SU-DHL-6 (cell line): ENCODE results near the gene TGFBRAP1.

Experiments
- H2AFZ ChIP-seq: fragments of 200-600 bp; sonication (generic); 2 replicates; pipeline ENCODE4 v1.6.1; 2014; ENCODE audit warnings: low read depth, mild to moderate bottlenecking, moderate library complexity, mixed read lengths, antibody characterized with exemption, low read length; ENCODE audit not compliant: severe bottlenecking
- H3F3A ChIP-seq: fragments of 200-600 bp; shearing (Covaris generic); 2 replicates; pipeline ENCODE4 v1.6.0; 2016; ENCODE audit warnings: antibody characterized with exemption, mild to moderate bottlenecking; ENCODE audit not compliant: insufficient read depth
- H3K27ac ChIP-seq: fragments of 200-600 bp; sonication (generic); 2 replicates; pipeline ENCODE4 v1.5.1; 2016; ENCODE audit warnings: low read depth, mild to moderate bottlenecking, low read length, moderate library complexity, mixed read lengths
- H3K27me3 ChIP-seq: fragments of 200-600 bp; sonication (generic), shearing (Covaris generic); 2 replicates; pipeline ENCODE4 v1.6.0; 2014; ENCODE audit warnings: mild to moderate bottlenecking, low read length
- H3K36me3 ChIP-seq: fragments of 200-600 bp; sonication (generic); 2 replicates; pipeline ENCODE4 v1.6.1; 2014; ENCODE audit warnings: mild to moderate bottlenecking, low read length, mixed read lengths
- H3K4me2 ChIP-seq: fragments of 300-600, 200-600 bp; shearing (Covaris generic), sonication (generic); 2 replicates; pipeline ENCODE4 v1.6.0; 2014; ENCODE audit warnings: low read length, low read depth, mild to moderate bottlenecking; ENCODE audit not compliant: poor library complexity, severe bottlenecking
- H3K4me3 ChIP-seq: fragments of 200-600 bp; sonication (generic); 2 replicates; pipeline ENCODE4 v1.5.1; 2014; ENCODE audit warnings: antibody characterized with exemption, low read length, mild to moderate bottlenecking, mixed read lengths; ENCODE audit not compliant: insufficient read depth, poor library complexity, severe bottlenecking
- H3K79me2 ChIP-seq: fragments of 200-600 bp; sonication (generic); 2 replicates; pipeline ENCODE4 v1.6.1; 2014; ENCODE audit warnings: mild to moderate bottlenecking, low read length, moderate library complexity; ENCODE audit not compliant: insufficient read depth
- H3K9ac ChIP-seq: fragments of 200-600 bp; sonication (generic); 2 replicates; pipeline ENCODE4 v1.7.0; 2014; ENCODE audit warnings: mild to moderate bottlenecking, low read length
- H3K9me2 ChIP-seq: fragments of 200-600 bp; sonication (generic); replicated peaks from 2 replicates; pipeline ENCODE4 v1.6.1; 2014; ENCODE audit warnings: low read length; ENCODE audit not compliant: insufficient read depth
- H3K9me3 ChIP-seq: fragments of 200-600 bp; sonication (generic); 2 replicates; pipeline ENCODE4 v1.6.1; 2014; ENCODE audit warnings: low read length, mixed read lengths; ENCODE audit not compliant: insufficient read depth
- H4K20me1 ChIP-seq: fragments of 200-600 bp; sonication (generic); 2 replicates; pipeline ENCODE4 v1.6.1; 2014; ENCODE audit warnings: low read depth, mild to moderate bottlenecking, antibody characterized with exemption, low read length, moderate library complexity, mixed read lengths
- CTCF ChIP-seq: fragments of 200-600 bp; sonication (generic); IDR thresholded peaks from one replicate; pipeline ENCODE4 v1.5.1; 2017; ENCODE audit warnings: antibody characterized with exemption, mild to moderate bottlenecking, low read length, moderate library complexity; ENCODE audit not compliant: insufficient read depth, poor library complexity, severe bottlenecking
- EZH2phosphoT487 ChIP-seq: fragments of 200-600 bp; sonication (generic), shearing (Covaris generic); conservative IDR thresholded peaks from 2 replicates; pipeline ENCODE4 v1.6.1; 2018; ENCODE audit warnings: mild to moderate bottlenecking, antibody characterized with exemption, low read length, moderate library complexity, mixed read lengths

Gene TGFBRAP1

GRCh38 chr2:105283532-105283931 is 46.0 kb downstream of the TGFBRAP1 start:
- peaks cover 3% of the 10 kb centered on the region; the same call in 1 of the 2 replicates for H3K79me2 ChIP-seq
- H3K4me2 ChIP-seq, result no peak overlapping the region
- no peaks in the 10 kb centered on the region for H3F3A ChIP-seq
- TF ChIP-seq CTCF (no peak), EZH2phosphoT487 (no peak)
- H3K9me3 ChIP-seq, result no peaks in the 10 kb centered on the region
- 0 out of 2 replicates have a peak, but pooled peaks cover 4% of the 10 kb centered on the region for H3K36me3 ChIP-seq
- H2AFZ ChIP-seq, result no peak overlapping the region
- H4K20me1 ChIP-seq, result no peaks in the 10 kb centered on the region; the same call in 1 of the 2 replicates
- H3K27ac ChIP-seq, result no peak overlapping the region
- no peak overlapping the region for H3K4me3 ChIP-seq
- no peaks in the 10 kb centered on the region for H3K9me2 ChIP-seq
- H3K9ac ChIP-seq, result no peak overlapping the region
- H3K27me3 ChIP-seq, result no peaks in the 10 kb centered on the region

- no peaks in the 10 kb centered on the region for H3K9me2 ChIP-seq
- H3K9ac ChIP-seq, result no peak overlapping the region
- H3F3A ChIP-seq, result no peaks in the 10 kb centered on the region
- no peaks in the 10 kb centered on the region for H3K9me3 ChIP-seq
- no peaks in the 10 kb centered on the region; the same call in 1 of the 2 replicates for H3K79me2 ChIP-seq
- H4K20me1 ChIP-seq, result no peaks in the 10 kb centered on the region; the same call in 1 of the 2 replicates
- no peak overlapping the region for H3K4me2 ChIP-seq
- H3K27me3 ChIP-seq, result no peaks in the 10 kb centered on the region
- TF ChIP-seq CTCF (no peak), EZH2phosphoT487 (no peak)
- H2AFZ ChIP-seq, result no peak overlapping the region
- H3K27ac ChIP-seq, result no peak overlapping the region
- no peak overlapping the region for H3K4me3 ChIP-seq
- peaks cover 12% of the 10 kb centered on the region; the same call in 1 of the 2 replicates for H3K36me3 ChIP-seq
Measured at GRCh38 chr2:105280281-105280680, 49.3 kb downstream of the TGFBRAP1 start.

- Histone ChIP-seq H3K9me3 (no peaks in the 10 kb centered on the region), H3F3A (no peaks in the 10 kb centered on the region), H3K79me2 (no peaks in the 10 kb centered on the region), H3K27me3 (no peaks in the 10 kb centered on the region), H2AFZ (no peak overlapping the region), H3K4me2 (no peak overlapping the region), H3K9me2 (no peaks in the 10 kb centered on the region), H4K20me1 (no peaks in the 10 kb centered on the region), H3K9ac (no peak overlapping the region), H3K36me3 (peaks cover 15% of the 10 kb centered on the region; the same call in 1 of the 2 replicates), H3K27ac (no peak overlapping the region), H3K4me3 (no peak overlapping the region)
- no peak for TF ChIP-seq EZH2phosphoT487
- TF ChIP-seq CTCF, result no peak
Measured at GRCh38 chr2:105279126-105279525, 50.4 kb downstream of the TGFBRAP1 start.
